ENCODE measurements around the gene ABCF2. TPM values are rescaled to one million over a fixed set of nuclear protein-coding genes. Genes with fewer than 3 reads are reported as not detected.

The ABCF2 gene
- total RNA-seq, 4 donors from 2014 or later: 10.0 to 30.8 (median 27.8) TPM

- no peak for DNase-seq
- H3K4me1 ChIP-seq: no peaks in the 10 kb centered on the region
- no peak overlapping the region for H3K4me3 ChIP-seq
- intact Hi-C loops (cut with DNase I; ENCODE audit: low total_unique reads) (no loop called here), in situ Hi-C loops (cut with MboI; ENCODE audit: low pct_ligation_motif_present in 1 of 4, low pct_unique_long_range_greater_than_20kb in 1 of 4, low sequenced_read_pairs in 3 of 4) (loop anchor here in 1 of 4 donors (10.0 kb wide), 1 partner anchor 51 kb away; no protein-coding TSS in a partner anchor)
- no peaks in the 10 kb centered on the region for H3K9me3 ChIP-seq
- peaks cover 56% of the 10 kb centered on the region for H3K27me3 ChIP-seq
- no peak for TF ChIP-seq POLR2A (IDR thresholded peaks at IDR 0.05)
- no peak for TF ChIP-seq POLR2AphosphoS5 (IDR thresholded peaks at IDR 0.05)
- no peak for TF ChIP-seq EP300 (IDR thresholded peaks at IDR 0.05; ENCODE audit: low read depth)
- TF ChIP-seq, protein P1, sequence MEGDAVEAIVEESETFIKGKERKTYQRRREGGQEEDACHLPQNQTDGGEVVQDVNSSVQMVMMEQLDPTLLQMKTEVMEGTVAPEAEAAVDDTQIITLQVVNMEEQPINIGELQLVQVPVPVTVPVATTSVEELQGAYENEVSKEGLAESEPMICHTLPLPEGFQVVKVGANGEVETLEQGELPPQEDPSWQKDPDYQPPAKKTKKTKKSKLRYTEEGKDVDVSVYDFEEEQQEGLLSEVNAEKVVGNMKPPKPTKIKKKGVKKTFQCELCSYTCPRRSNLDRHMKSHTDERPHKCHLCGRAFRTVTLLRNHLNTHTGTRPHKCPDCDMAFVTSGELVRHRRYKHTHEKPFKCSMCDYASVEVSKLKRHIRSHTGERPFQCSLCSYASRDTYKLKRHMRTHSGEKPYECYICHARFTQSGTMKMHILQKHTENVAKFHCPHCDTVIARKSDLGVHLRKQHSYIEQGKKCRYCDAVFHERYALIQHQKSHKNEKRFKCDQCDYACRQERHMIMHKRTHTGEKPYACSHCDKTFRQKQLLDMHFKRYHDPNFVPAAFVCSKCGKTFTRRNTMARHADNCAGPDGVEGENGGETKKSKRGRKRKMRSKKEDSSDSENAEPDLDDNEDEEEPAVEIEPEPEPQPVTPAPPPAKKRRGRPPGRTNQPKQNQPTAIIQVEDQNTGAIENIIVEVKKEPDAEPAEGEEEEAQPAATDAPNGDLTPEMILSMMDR (IDR thresholded peaks at IDR 0.05): no peak
- H3K27ac ChIP-seq: no peak overlapping the region
- H3K36me3 ChIP-seq: no peaks in the 10 kb centered on the region
- 75% methylated on average over 18 of the region's 23 CpGs; no CpG with 5 or more reads in 1 of the 2 donors for WGBS, 2 donors (ENCODE audit: low coverage in 1 of 2)
Observed at GRCh38 chr7:151175793-151176311, 51.2 kb downstream of the ABCF2 start.

DNA sequence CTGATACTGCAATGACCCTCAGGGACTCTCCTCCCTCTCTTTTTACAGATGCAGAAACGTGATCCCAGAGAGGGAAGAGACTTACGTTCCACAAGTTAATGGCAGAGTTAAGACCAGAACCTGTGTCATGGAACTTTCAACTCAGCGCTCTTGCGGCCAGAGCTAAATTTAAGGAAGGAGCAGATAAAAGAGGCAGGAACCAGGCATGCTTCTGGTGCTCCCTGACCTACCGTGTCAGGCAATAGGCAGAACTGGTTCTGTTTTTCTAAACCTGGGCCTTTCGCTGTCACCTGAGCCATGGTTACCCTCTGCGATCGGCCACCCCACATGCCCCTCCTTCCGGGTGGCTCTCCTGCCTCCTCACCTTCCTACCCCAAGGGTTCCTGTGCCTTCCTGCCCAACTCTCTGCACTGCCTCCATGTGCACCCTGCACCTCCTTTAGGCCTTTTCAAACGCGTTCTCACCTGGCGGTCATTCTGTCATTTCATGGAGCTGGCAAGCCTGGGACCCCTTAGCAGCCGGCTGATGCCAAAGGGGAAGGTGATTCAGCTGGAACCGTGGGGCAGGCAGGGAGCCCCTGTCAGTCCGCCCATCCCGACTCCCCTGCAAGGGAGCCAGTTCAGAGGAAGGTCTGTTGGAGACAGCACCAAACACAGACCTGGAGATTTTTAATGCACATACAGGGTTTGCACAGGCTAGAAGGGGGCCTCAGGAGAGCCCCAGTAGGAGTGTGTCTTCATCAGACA, 51.8 kb downstream of the ABCF2 start:
- Histone ChIP-seq H3K27me3 (peaks cover 61% of the 10 kb centered on the region), H3K4me3 (no peak overlapping the region)

DNA sequence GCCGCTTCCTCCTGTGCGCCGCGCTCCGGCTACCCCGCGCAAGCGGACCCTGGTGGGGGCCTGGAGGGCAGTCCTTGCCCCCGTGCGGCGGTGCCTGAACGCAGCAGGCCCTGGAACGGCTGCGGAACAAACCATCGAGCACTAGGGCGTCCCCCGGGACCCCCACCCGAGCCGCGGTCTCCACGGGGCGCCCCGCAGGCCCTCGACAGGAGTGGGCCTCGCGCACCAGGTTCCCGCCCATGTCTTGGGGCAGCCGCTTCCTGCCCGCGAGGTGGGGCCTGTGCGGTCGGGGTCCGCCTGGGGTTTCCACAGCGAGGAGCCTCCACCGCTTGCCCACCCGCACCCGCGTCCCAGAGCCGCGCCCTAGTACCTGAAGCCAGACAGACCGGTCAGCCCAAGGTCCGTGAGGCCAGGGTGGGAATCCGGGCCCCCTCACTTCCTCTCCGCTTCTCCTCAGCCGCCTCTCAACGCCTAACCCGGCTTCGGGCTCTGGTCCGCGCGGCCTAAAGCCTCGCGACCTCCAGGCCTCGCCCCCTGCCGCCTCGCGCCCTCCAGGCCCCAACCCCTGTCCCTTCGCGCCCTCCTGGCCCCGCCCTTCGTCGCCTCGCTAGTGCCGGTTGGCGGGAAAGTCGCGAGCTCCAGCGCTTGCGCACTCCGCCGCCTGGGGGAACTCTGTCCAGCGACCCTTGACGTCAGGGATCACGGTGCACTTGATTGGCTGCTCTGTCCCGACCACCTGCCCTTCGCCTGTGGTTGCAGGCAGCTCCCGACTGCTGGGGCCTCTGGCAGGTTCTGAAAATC, 52.6 kb downstream of the ABCF2 start:
- in situ Hi-C loops (cut with MboI; ENCODE audit: low pct_ligation_motif_present in 1 of 4, low pct_unique_long_range_greater_than_20kb in 1 of 4, low sequenced_read_pairs in 3 of 4) (loop anchor here in 2 of 4 donors (5.0 to 10.0 kb wide), 2 partner anchors 47 to 50 kb away; no protein-coding TSS in a partner anchor), intact Hi-C loops (cut with DNase I; ENCODE audit: low total_unique reads) (loop anchor here (5.0 kb wide), 1 partner anchor 128 kb away; no protein-coding TSS in a partner anchor)
- 62 to 74% methylated on average over 32 to 54 of the region's 77 CpGs for WGBS, 2 donors (ENCODE audit: low coverage in 1 of 2)
- Histone ChIP-seq H3K36me3 (no peaks in the 10 kb centered on the region), H3K27ac (no peak overlapping the region), H3K9me3 (no peaks in the 10 kb centered on the region), H3K4me3 (no peak overlapping the region), H3K4me1 (no peaks in the 10 kb centered on the region), H3K27me3 (peaks cover 69% of the 10 kb centered on the region)
- no peak for DNase-seq
- TF ChIP-seq POLR2A (IDR thresholded peaks at IDR 0.05) (no peak), POLR2AphosphoS5 (IDR thresholded peaks at IDR 0.05) (no peak), EP300 (IDR thresholded peaks at IDR 0.05; ENCODE audit: low read depth) (no peak)
- TF ChIP-seq, protein P1 (IDR thresholded peaks at IDR 0.05): no peak

More for the DNA sequence above, 51.8 kb downstream of the ABCF2 start:
- in situ Hi-C loops (cut with MboI; ENCODE audit: low pct_ligation_motif_present in 1 of 4, low pct_unique_long_range_greater_than_20kb in 1 of 4, low sequenced_read_pairs in 3 of 4): loop anchor here in 1 of 4 donors (10.0 kb wide), 1 partner anchor 50 kb away; no protein-coding TSS in a partner anchor
- DNase-seq: no peak
- TF ChIP-seq, protein P1 (IDR thresholded peaks at IDR 0.05): no peak
- no peak for TF ChIP-seq POLR2AphosphoS5 (IDR thresholded peaks at IDR 0.05)
- TF ChIP-seq EP300 (IDR thresholded peaks at IDR 0.05; ENCODE audit: low read depth): no peak
- no peak for TF ChIP-seq POLR2A (IDR thresholded peaks at IDR 0.05)
- Histone ChIP-seq H3K36me3 (no peaks in the 10 kb centered on the region), H3K9me3 (no peaks in the 10 kb centered on the region), H3K4me1 (no peaks in the 10 kb centered on the region), H3K27ac (no peak overlapping the region)
- intact Hi-C loops (cut with DNase I; ENCODE audit: low total_unique reads): no loop called here
- 81 to 82% methylated on average over 9 to 16 of the region's 16 CpGs for whole genome bisulfite sequencing, 2 donors (ENCODE audit: low coverage in 1 of 2)
